GM18951 (cell line): ENCODE results near the gene HRCT1.

Experiments
- POLR2A ChIP-seq: IDR thresholded peaks from 4 replicates; pipeline ENCODE4 v1.6.1; 2011; ENCODE audit warnings: mild to moderate bottlenecking; ENCODE audit not compliant: insufficient read length, insufficient read depth; ENCODE audit errors: extremely low read depth
- in situ Hi-C: fragments of 300-500 bp; cut with MboI; formaldehyde crosslinking; loops from one replicate; pipeline ENCODE4 v1.12.0; 2022; ENCODE audit warnings: low sequenced_read_pairs, mixed read lengths, inconsistent platforms; ENCODE audit not compliant: unreplicated experiment

The HRCT1 gene

GRCh38 chr9:35914301-35914807 lies 8.4 kb downstream of the HRCT1 start:
- in situ Hi-C loops = no loop called here
- no peak for TF ChIP-seq POLR2A

- in situ Hi-C loops = no loop called here
- no peak for TF ChIP-seq POLR2A
Measured at GRCh38 chr9:35915681-35916294, 9.8 kb downstream of the HRCT1 start.

GRCh38 chr9:35917261-35917660 lies 11.3 kb downstream of the HRCT1 start:
- TF ChIP-seq POLR2A = no peak
- in situ Hi-C loops = no loop called here

- TF ChIP-seq POLR2A = no peak
- in situ Hi-C loops = no loop called here
Measured at GRCh38 chr9:35918780-35919179, 12.8 kb downstream of the HRCT1 start.

DNA sequence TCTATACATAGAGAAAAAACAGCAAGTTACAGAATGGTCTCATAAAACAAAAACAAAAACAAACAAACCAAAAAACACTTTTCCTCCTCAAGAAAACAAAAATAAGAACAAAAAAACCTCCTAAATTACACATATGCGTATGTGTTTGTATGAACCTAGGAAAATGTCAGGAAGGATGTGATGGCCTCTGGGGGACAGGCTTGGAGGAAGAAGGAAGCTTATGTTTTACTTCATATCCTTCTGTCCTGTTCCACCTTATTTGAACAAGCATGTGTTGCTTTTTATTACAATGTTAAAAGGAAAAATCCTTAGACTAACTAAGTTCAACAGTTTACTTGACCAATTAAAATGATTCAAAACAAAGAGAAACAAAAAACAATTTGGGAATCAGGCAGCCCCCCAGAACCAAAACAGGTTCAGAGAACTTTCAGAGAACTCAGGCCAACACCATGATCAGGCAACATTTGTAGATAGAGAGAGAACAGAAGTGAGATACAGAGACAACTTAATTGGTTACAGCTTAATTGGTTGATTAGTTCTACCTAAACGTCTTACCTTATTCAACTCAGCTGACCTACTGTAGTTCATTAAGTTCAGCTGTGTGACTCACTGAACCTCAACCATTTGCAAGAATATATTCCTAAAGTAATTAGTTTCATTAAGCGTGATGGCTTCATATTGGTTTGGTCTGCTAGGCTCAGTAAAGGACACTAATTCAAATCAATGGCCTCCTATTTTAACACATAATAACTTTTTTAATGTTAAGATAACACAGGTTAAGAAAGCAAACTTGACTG lies 13.4 kb downstream of the HRCT1 start:
- in situ Hi-C loops = no loop called here
- no peak for TF ChIP-seq POLR2A

DNA sequence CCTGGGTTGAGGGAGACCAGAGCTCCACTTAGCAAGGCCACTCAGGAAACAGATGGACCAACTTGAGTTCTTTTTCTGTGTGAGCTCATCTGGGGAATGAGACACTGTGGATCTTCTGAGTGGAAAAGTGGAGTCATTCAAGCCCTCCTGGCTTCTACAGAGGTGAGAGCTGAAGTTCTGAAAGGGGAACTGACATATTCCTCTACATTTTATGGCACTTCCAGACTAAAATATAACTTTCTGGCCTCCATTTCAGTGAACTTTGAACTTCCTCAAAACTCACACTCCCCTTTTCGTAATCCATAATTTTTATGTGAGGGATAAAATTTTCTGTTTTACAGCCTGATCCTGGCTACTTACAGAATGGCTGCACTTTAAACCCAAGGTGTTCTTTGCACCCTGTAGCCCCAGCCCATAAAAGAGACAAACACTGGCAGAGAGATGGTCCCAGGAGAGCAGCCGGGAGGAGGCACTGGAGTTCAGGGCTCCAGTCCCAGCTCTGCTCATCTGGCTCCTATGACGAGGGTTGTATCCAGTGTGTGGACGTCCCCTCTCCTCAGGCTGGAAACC lies 14.1 kb downstream of the HRCT1 start:
- TF ChIP-seq POLR2A = no peak
- in situ Hi-C loops = no loop called here

DNA sequence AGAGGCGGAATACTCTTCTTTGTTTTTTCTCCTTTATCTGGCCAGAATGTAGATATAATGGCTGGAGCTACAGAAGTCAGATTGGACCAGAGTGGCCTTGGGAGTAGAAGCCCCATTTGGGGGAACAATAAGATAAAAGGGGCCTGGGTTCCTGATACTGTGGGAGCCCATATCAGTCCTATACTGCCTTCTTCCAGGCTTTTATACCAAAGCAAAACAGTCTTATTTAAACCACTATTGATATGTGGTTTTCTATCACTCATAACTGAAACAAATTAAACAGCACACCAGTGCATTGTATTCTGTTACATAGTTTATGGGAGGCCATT lies 17.6 kb downstream of the HRCT1 start:
- no peak for TF ChIP-seq POLR2A
- in situ Hi-C loops = no loop called here

DNA sequence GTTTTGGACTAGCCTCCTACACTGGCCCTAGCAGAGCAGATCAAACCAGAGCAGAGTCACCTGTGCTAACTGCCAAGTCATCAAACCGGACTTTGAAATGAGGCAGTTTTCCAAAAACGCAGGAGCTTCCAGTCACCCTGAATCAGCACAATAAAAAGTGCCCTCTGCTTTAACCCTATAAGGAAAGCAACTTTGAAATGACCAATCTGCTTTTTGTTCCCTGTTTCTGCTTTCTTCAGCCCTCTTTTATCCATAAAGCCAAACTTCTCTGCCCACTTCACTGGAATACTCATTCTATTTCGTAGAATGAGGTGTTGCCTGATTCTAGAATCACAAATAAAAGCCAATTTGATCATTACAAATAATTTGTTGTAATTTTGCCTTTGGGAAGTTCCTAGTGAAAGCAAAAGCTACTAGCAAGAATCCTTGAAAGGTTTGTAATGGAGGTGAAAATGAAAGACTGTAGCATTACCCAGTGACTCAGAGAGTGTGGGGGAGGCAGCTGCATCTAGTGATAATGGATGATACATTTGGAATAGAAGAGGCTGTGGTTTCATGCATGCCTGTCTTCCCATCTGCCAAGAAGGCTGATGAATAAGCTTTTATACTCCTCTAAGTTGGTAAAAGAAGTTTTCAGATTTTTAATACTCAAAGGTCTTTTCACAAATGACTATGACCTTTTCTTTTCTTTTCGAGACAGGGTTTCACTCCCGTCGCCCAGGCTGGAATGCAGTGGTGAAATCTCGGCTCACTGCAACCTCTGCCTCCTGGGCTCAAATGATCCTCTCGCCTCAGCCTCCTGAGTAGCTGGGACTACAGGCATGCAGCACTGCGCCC lies 18.1 kb downstream of the HRCT1 start:
- in situ Hi-C loops = no loop called here
- no peak for TF ChIP-seq POLR2A

GRCh38 chr9:35928591-35929452 lies 22.8 kb downstream of the HRCT1 start:
- TF ChIP-seq POLR2A = no peak
- in situ Hi-C loops = no loop called here

DNA sequence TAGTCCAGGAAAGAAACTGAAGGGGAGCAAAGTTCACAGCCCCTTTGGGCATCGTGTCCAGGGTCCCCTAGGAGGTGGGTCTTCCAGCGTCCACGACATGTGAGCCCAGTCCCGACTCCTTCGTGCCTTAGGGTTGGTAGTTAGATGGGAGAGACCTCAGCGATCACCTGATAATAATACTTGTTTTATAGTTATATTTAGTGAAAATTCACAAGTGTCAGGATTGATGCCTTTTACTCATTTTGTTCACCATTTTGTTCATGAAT lies 23.4 kb downstream of the HRCT1 start:
- in situ Hi-C loops = no loop called here
- no peak for TF ChIP-seq POLR2A

GRCh38 chr9:35930521-35930920 lies 24.5 kb downstream of the HRCT1 start:
- in situ Hi-C loops = no loop called here
- TF ChIP-seq POLR2A = no peak

DNA sequence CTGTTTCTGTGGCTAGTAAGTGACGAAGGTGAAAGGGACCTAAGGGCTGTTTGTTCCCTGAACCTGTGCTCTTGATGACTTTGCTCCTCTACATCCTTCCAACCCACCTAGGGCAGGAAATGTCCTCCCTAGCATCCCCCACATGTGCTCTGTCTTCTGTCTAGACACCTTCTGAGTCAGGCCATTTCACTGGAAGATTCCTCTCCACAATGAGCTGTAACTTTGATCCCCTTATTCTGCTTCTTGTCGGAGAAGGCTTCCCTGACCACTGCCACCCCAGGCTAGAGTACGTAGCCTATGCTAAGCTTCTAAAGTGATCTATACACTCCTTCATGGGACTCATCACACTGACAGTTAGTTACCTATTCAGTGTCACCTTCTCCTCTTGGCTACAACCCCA lies 25.0 kb downstream of the HRCT1 start:
- in situ Hi-C loops = no loop called here
- no peak for TF ChIP-seq POLR2A
